GM10248 (cell line): ENCODE data around the gene LPGAT1.

Source experiments
- CTCF ChIA-PET: fragments of 300-600 bp; sonication (Branson Sonifier 250); formaldehyde crosslinking; extraction: SDS; loops from one replicate; lab custom pipeline; 2021; ENCODE audit warnings: antibody characterized with exemption; lab: Yijun Ruan, JAX
- POLR2A ChIA-PET: fragments of 350-650 bp; sonication (Branson Sonifier 250); formaldehyde crosslinking; extraction: SDS; loops from one replicate; lab custom pipeline; 2020; ENCODE audit warnings: antibody characterized with exemption; lab: Yijun Ruan, JAX
- DNase-seq: peaks from one replicate; pipeline ENCODE4 v3.0.0; 2012; ENCODE audit errors: extremely low spot score
- CTCF ChIP-seq: IDR thresholded peaks from 2 replicates; pipeline ENCODE4 v1.5.1; 2012; ENCODE audit warnings: mild to moderate bottlenecking, low read depth; ENCODE audit errors: extremely low read depth, missing control alignments, control extremely low read depth

The LPGAT1 gene

GRCh38 chr1:211816586-211816985 is 14.0 kb downstream of the LPGAT1 start:
- ChIA-PET CTCF (interaction anchor here (0.9 to 2.8 kb wide), 9 partner anchors 18 to 218 kb away, joined by 3 to 7 read pairs (median 4); partner anchors contain the start of genes DTL and INTS7), POLR2A (no interaction called here)
- no peak for TF ChIP-seq CTCF

GRCh38 chr1:211814313-211814712 is 16.2 kb downstream of the LPGAT1 start:
- no peak for TF ChIP-seq CTCF
- CTCF ChIA-PET = interaction anchor here (1.1 to 2.1 kb wide), 7 partner anchors 14 to 221 kb away, joined by 3 to 7 read pairs (median 4); partner anchors contain the start of genes DTL and INTS7
- POLR2A ChIA-PET = no interaction called here
- DNase-seq = no peak

More at GRCh38 chr1:211816586-211816985, 14.0 kb downstream of the LPGAT1 start:
- DNase-seq = no peak

GRCh38 chr1:211813590-211813989 is 17.0 kb downstream of the LPGAT1 start:
- no peak for TF ChIP-seq CTCF
- POLR2A ChIA-PET = no interaction called here

GRCh38 chr1:211812584-211812983 is 18.0 kb downstream of the LPGAT1 start:
- TF ChIP-seq CTCF = no peak
- DNase-seq = no peak
- POLR2A ChIA-PET = no interaction called here
- CTCF ChIA-PET = interaction anchor here (1.0 to 1.4 kb wide), 2 partner anchors 12 to 223 kb away, joined by 3 to 4 read pairs; partner anchors contain the start of genes DTL and INTS7

More at GRCh38 chr1:211813590-211813989, 17.0 kb downstream of the LPGAT1 start:
- DNase-seq = no peak
- CTCF ChIA-PET = interaction anchor here (1.1 to 2.1 kb wide), 4 partner anchors 17 to 222 kb away, joined by 3 to 5 read pairs (median 4); partner anchors contain the start of genes DTL and INTS7

- CTCF ChIA-PET = interaction anchor here (0.9 kb wide), 1 partner anchor 46 kb away, joined by 3 read pairs; no protein-coding TSS in a partner anchor
- POLR2A ChIA-PET = no interaction called here
- no peak for TF ChIP-seq CTCF
- DNase-seq = no peak
Observed at GRCh38 chr1:211811848-211812247, 18.7 kb downstream of the LPGAT1 start.

DNA sequence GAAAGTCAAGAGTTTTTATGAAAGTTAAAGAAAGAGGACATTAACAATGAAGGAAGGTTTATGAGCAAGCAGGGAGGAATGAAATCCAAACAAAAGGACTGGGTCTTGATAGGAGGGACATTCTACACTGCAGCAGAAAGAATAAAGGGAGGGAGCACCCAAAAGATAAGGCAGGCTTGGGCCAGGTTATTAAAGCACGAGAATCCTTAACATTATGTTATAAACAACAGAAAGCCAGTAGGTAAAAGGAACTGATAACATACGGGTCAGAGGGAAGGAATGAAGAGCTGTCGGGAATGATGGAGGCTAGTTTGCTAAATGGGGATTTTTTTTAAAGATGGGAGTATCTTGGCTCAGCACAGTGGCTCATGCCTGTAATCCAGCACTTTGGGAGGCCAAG is 19.4 kb downstream of the LPGAT1 start:
- TF ChIP-seq CTCF = no peak
- DNase-seq = no peak
- ChIA-PET CTCF (interaction anchor here (0.9 to 1.2 kb wide), 2 partner anchors 9 to 46 kb away, joined by 3 read pairs; no protein-coding TSS in a partner anchor), POLR2A (no interaction called here)
